Central memory CD4-positive, alpha-beta T cell (primary cell): ENCODE results near the gene NACA.
"Not testable (repeated sequence)": the region's sequence is repeated elsewhere in the genome, so short reads cannot be mapped to it uniquely, and the experiment has no call there.

Source experiments
- DNase-seq: peaks from one replicate; pipeline ENCODE4 v3.0.0; 2022
- total RNA-seq, 3 experiments: gene quantifications; one replicate each; lab custom pipeline; 2026; lab: John Stamatoyannopoulos, UW

NACA gene
- 256 to 595 (median 555) reads per million in 3 experiments for total RNA-seq

- peak; percentile 97 for DNase-seq
Measured at GRCh38 chr12:56724972-56725722, at the start of gene NACA. Gene NACA (minus strand): TSS chr12:56725299. CDS start chr12:56724521, 778 bp downstream.

GRCh38 chr12:56773113-56773512, 48.0 kb upstream of the NACA start:
- DNase-seq, result no peak

GRCh38 chr12:56772625-56773024, 47.5 kb upstream of the NACA start:
- DNase-seq, result no peak

- no peak for DNase-seq
Measured at GRCh38 chr12:56769868-56770267, 44.8 kb upstream of the NACA start.

- DNase-seq, result no peak
Measured at GRCh38 chr12:56768424-56768823, 43.3 kb upstream of the NACA start.

GRCh38 chr12:56766535-56766934, 41.4 kb upstream of the NACA start:
- DNase-seq, result no peak

GRCh38 chr12:56763753-56764657, 38.9 kb upstream of the NACA start:
- no peak for DNase-seq

- DNase-seq, result no peak
Measured at GRCh38 chr12:56761812-56762211, 36.7 kb upstream of the NACA start.

- DNase-seq, result no peak
Measured at GRCh38 chr12:56760460-56760859, 35.4 kb upstream of the NACA start.

- DNase-seq, result no peak
Measured at GRCh38 chr12:56759263-56759908, 34.3 kb upstream of the NACA start.

- no peak for DNase-seq
Measured at GRCh38 chr12:56758728-56759262, 33.7 kb upstream of the NACA start.

GRCh38 chr12:56757971-56758370, 32.9 kb upstream of the NACA start:
- not testable (repeated sequence) for DNase-seq

GRCh38 chr12:56753566-56753965, 28.5 kb upstream of the NACA start:
- no peak for DNase-seq

GRCh38 chr12:56751712-56752598, 26.9 kb upstream of the NACA start, which contains the start of gene PRIM1:
Gene PRIM1 (minus strand): TSS chr12:56752323. CDS start chr12:56752298, 25 bp downstream.
- peak; percentile 78 for DNase-seq

GRCh38 chr12:56750596-56750995, 25.5 kb upstream of the NACA start:
- not testable (repeated sequence) for DNase-seq

GRCh38 chr12:56749853-56750252, 24.8 kb upstream of the NACA start:
- DNase-seq, result no peak

- no peak for DNase-seq
Measured at GRCh38 chr12:56749359-56749758, 24.3 kb upstream of the NACA start.

GRCh38 chr12:56728139-56728861, 3.2 kb upstream of the NACA start:
- no peak for DNase-seq

- DNase-seq, result not testable (repeated sequence)
Measured at GRCh38 chr12:56726196-56726675, 1.1 kb upstream of the NACA start.

GRCh38 chr12:56725723-56726102, 614 bp upstream of the NACA start:
- no peak for DNase-seq

- DNase-seq, result no peak
Measured at GRCh38 chr12:56724701-56724971, 463 bp downstream of the NACA start.
